Activated B cell treated with CpG ODN at 0.5 μM for 24 hours (primary cell): ENCODE data around the gene TMEM270. TPM values are rescaled to one million over a fixed set of nuclear protein-coding genes. Genes with fewer than 3 reads are reported as not detected.

Experiments
- ATAC-seq: fragments of 200-7000 bp; cut with Tn5 transposase; one replicate; pipeline ENCODE4 v1.10.0; 2021; ENCODE audit warnings: low read depth, mild to moderate bottlenecking, moderate library complexity
- CTCF ChIA-PET: fragments of 350-600 bp; sonication (Branson Sonifier 250); formaldehyde crosslinking; loops from one replicate; lab custom pipeline; 2021; ENCODE audit warnings: antibody characterized with exemption; lab: Charles Lee
- POLR2A ChIA-PET: fragments of 350-600 bp; sonication (Branson Sonifier 250); formaldehyde crosslinking; loops from one replicate; lab custom pipeline; 2021; ENCODE audit warnings: antibody characterized with exemption; lab: Charles Lee
- DNase-seq: peaks from one replicate; pipeline ENCODE4 v3.0.0; 2022
- H3K27ac Mint-ChIP-seq: one replicate; pipeline ENCODE4 v1.8.0; 2020; ENCODE audit warnings: mixed read lengths
- H3K27me3 Mint-ChIP-seq: one replicate; pipeline ENCODE4 v1.8.0; 2021; ENCODE audit warnings: mixed read lengths
- H3K36me3 Mint-ChIP-seq: one replicate; pipeline ENCODE4 v1.8.0; 2021; ENCODE audit warnings: low read depth, mixed read lengths
- H3K4me1 Mint-ChIP-seq: one replicate; pipeline ENCODE4 v1.8.0; 2021; ENCODE audit warnings: mixed read lengths
- H3K4me3 Mint-ChIP-seq: one replicate; pipeline ENCODE4 v1.8.0; 2020; ENCODE audit warnings: mild to moderate bottlenecking, mixed read lengths
- H3K9me3 Mint-ChIP-seq: one replicate; pipeline ENCODE4 v1.8.0; 2020; ENCODE audit warnings: mixed read lengths
- CTCF ChIP-seq: fragments of 200-600 bp; IDR thresholded peaks from one replicate; pipeline ENCODE4 v1.8.0; 2022; ENCODE audit warnings: antibody characterized with exemption, mild to moderate bottlenecking
- intact Hi-C: fragments of 100-400 bp; cut with micrococcal nuclease; formaldehyde crosslinking; loops from one replicate; pipeline ENCODE4 v1.15.1; 2024
- total RNA-seq: library from RNA; stranded (reverse); gene quantifications from 2 replicates; pipeline ENCODE4 v1.2.3, GENCODE V29; 2022

The TMEM270 gene
- total RNA-seq, 1 donor from 2014 or later, result not detected

GRCh38 chr7:73856941-73857340, 4.0 kb upstream of the TMEM270 start:
- no peaks in the 10 kb centered on the region for H3K36me3 Mint-ChIP-seq
- no peak for DNase-seq
- H3K27me3 Mint-ChIP-seq, result peaks cover 22% of the 10 kb centered on the region
- no peak for ATAC-seq
- no peaks in the 10 kb centered on the region for H3K9me3 Mint-ChIP-seq
- H3K4me3 Mint-ChIP-seq, result no peak overlapping the region
- ChIA-PET POLR2A (no interaction called here), CTCF (interaction anchor here (1.5 kb wide), 1 partner anchor 250 kb away, joined by 6 read pairs; no protein-coding TSS in a partner anchor)
- peaks cover 4% of the 10 kb centered on the region for H3K4me1 Mint-ChIP-seq
- no peak for TF ChIP-seq CTCF
- no peak overlapping the region for H3K27ac Mint-ChIP-seq
- intact Hi-C loops, result no loop called here

GRCh38 chr7:73858807-73859206, 2.2 kb upstream of the TMEM270 start:
- Mint-ChIP-seq H3K27me3 (peaks cover 21% of the 10 kb centered on the region), H3K36me3 (no peaks in the 10 kb centered on the region), H3K4me1 (peaks cover 4% of the 10 kb centered on the region), H3K27ac (no peak overlapping the region), H3K4me3 (no peak overlapping the region), H3K9me3 (no peaks in the 10 kb centered on the region)
- ATAC-seq (no peak), DNase-seq (no peak)
- TF ChIP-seq CTCF, result no peak
- POLR2A ChIA-PET, result no interaction called here
- intact Hi-C loops, result no loop called here
- CTCF ChIA-PET, result no interaction called here

- TF ChIP-seq CTCF, result no peak
- no peak overlapping the region for H3K27ac Mint-ChIP-seq
- H3K27me3 Mint-ChIP-seq, result peaks cover 16% of the 10 kb centered on the region
- no peaks in the 10 kb centered on the region for H3K9me3 Mint-ChIP-seq
- DNase-seq (no peak), ATAC-seq (no peak)
- ChIA-PET CTCF (no interaction called here), POLR2A (no interaction called here)
- H3K4me3 Mint-ChIP-seq, result no peak overlapping the region
- no peaks in the 10 kb centered on the region for H3K36me3 Mint-ChIP-seq
- no peaks in the 10 kb centered on the region for H3K4me1 Mint-ChIP-seq
- intact Hi-C loops, result no loop called here
Observed at GRCh38 chr7:73861305-73861704, 346 bp downstream of the TMEM270 start.

GRCh38 chr7:73864981-73865711, 4.2 kb downstream of the TMEM270 start:
- intact Hi-C loops, result no loop called here
- Mint-ChIP-seq H3K36me3 (no peaks in the 10 kb centered on the region), H3K9me3 (no peaks in the 10 kb centered on the region), H3K27me3 (peaks cover 4% of the 10 kb centered on the region), H3K4me1 (no peaks in the 10 kb centered on the region), H3K4me3 (no peak overlapping the region), H3K27ac (no peak overlapping the region)
- TF ChIP-seq CTCF, result no peak
- CTCF ChIA-PET, result interaction anchor here (1.3 kb wide), 1 partner anchor 10 kb away, joined by 3 read pairs; no protein-coding TSS in a partner anchor
- POLR2A ChIA-PET, result no interaction called here
- DNase-seq, result no peak
- ATAC-seq, result no peak

GRCh38 chr7:73865738-73866445, 4.9 kb downstream of the TMEM270 start:
- Mint-ChIP-seq H3K4me3 (no peak overlapping the region), H3K27ac (no peak overlapping the region), H3K27me3 (peaks cover 4% of the 10 kb centered on the region), H3K9me3 (no peaks in the 10 kb centered on the region), H3K36me3 (no peaks in the 10 kb centered on the region), H3K4me1 (no peaks in the 10 kb centered on the region)
- ChIA-PET POLR2A (no interaction called here), CTCF (interaction anchor here (0.6 kb wide), 1 partner anchor 336 kb away, joined by 4 read pairs; no protein-coding TSS in a partner anchor)
- intact Hi-C loops, result loop anchor here (1.0 kb wide), 1 partner anchor 535 kb away; no protein-coding TSS in a partner anchor
- DNase-seq, result no peak
- ATAC-seq, result peak; percentile 56
- TF ChIP-seq CTCF, result no peak
